HFFc6 (cell line): ENCODE results near the gene KAT2B. TPM values are rescaled to one million over a fixed set of nuclear protein-coding genes. Genes with fewer than 3 reads are reported as not detected.

ENCODE experiments used
- DNase-seq: peaks from one replicate; pipeline ENCODE4 v3.0.0-alpha.2; 2018
- H3K27ac Mint-ChIP-seq: 2 replicates; pipeline ENCODE4 v1.8.0; 2020; ENCODE audit warnings: mild to moderate bottlenecking, mixed read lengths
- H3K27me3 Mint-ChIP-seq: 2 replicates; pipeline ENCODE4 v1.8.0; 2021; ENCODE audit warnings: mild to moderate bottlenecking, moderate library complexity, mixed read lengths; ENCODE audit not compliant: insufficient read depth
- H3K36me3 Mint-ChIP-seq: 2 replicates; pipeline ENCODE4 v1.8.0; 2021; ENCODE audit warnings: low read depth, mixed read lengths
- H3K4me1 Mint-ChIP-seq: 2 replicates; pipeline ENCODE4 v1.8.0; 2020; ENCODE audit warnings: low read depth, mixed read lengths
- H3K4me3 Mint-ChIP-seq: 2 replicates; pipeline ENCODE4 v1.8.0; 2020; ENCODE audit warnings: mild to moderate bottlenecking, moderate library complexity, mixed read lengths
- H3K9me3 Mint-ChIP-seq: 2 replicates; pipeline ENCODE4 v1.8.0; 2020; ENCODE audit warnings: mild to moderate bottlenecking, mixed read lengths
- CTCF ChIP-seq: fragments of 200-600 bp; sonication (generic); IDR thresholded peaks from 2 replicates; pipeline ENCODE4 v1.5.0; 2021; ENCODE audit warnings: antibody characterized with exemption, mild to moderate bottlenecking
- total RNA-seq, 6 experiments: library from RNA; stranded (reverse); fragmentation: NEBNext Ultra II Directional; extraction: Animal tissue kit (Norgen Biotek cat#: 25700); gene quantifications; 2 replicates in 1 of 6; 3 replicates in 5 of 6; pipeline ENCODE4 v1.2.3, GENCODE V29; 2021

KAT2B gene
- total RNA-seq, 6 experiments from 2014 or later: 8.3 to 17.3 (median 12.5) TPM

GRCh38 chr3:20146301-20146700, 106.1 kb downstream of the KAT2B start:
- no peak for DNase-seq
- no peaks in the 10 kb centered on the region; the same call in 1 of the 2 replicates for H3K27me3 Mint-ChIP-seq

DNA sequence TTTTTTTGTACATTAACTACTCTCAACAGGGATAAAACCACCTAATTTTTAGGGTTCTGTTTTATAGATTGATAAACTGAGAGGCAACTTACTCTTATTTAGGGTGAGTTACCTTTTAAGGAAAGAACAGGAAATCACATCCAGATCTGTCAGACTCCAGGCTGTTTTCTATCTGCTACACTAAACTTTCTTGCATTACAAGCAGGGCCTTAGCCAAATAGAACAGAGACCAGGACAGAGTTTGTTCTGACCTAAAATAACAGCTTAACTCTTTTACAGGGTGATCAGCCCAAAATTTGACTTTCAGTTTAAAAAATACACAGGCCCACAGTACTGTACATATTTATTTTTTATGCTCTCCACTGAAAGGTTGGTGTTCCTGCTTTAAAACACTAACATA, 107.1 kb downstream of the KAT2B start:
- Mint-ChIP-seq H3K4me1 (no peaks in the 10 kb centered on the region), H3K36me3 (no peaks in the 10 kb centered on the region)

More at GRCh38 chr3:20146301-20146700, 106.1 kb downstream of the KAT2B start:
- no peak for TF ChIP-seq CTCF
- H3K4me1 Mint-ChIP-seq: no peaks in the 10 kb centered on the region
- H3K9me3 Mint-ChIP-seq: no peaks in the 10 kb centered on the region
- no peak overlapping the region for H3K27ac Mint-ChIP-seq
- no peaks in the 10 kb centered on the region for H3K36me3 Mint-ChIP-seq
- H3K4me3 Mint-ChIP-seq: no peak overlapping the region

DNA sequence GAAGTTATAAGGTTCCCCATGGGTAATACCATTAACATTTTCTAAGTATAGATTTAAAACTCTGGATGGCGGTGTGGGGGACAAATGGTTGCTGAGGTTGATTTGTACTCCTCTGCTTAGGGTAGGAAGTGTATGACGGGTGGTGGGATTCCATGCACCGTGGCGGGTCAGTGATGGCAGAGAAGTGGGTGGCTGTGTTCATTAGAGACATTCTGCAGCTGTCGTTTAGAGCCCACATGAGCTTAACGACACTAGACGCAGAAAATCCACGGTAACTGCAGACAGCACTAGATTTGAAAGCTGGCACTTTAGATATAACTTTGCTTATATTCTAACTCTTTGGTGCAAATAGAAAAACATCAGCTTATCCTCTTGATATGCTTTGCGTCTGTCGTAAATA, 108.2 kb downstream of the KAT2B start:
- H3K36me3 Mint-ChIP-seq: no peaks in the 10 kb centered on the region
- no peak overlapping the region for H3K4me3 Mint-ChIP-seq
- no peaks in the 10 kb centered on the region for H3K27me3 Mint-ChIP-seq
- DNase-seq: no peak
- no peaks in the 10 kb centered on the region for H3K4me1 Mint-ChIP-seq
- H3K27ac Mint-ChIP-seq: no peak overlapping the region
- TF ChIP-seq CTCF: no peak
- no peaks in the 10 kb centered on the region for H3K9me3 Mint-ChIP-seq

More for the DNA sequence above, 107.1 kb downstream of the KAT2B start:
- TF ChIP-seq CTCF: no peak
- Mint-ChIP-seq H3K9me3 (no peaks in the 10 kb centered on the region), H3K27ac (no peak overlapping the region; the same call in 1 of the 2 replicates), H3K4me3 (no peak overlapping the region), H3K27me3 (no peaks in the 10 kb centered on the region)
- DNase-seq: no peak

GRCh38 chr3:20154078-20154477, 113.8 kb downstream of the KAT2B start:
- no peak for TF ChIP-seq CTCF
- Mint-ChIP-seq H3K36me3 (no peaks in the 10 kb centered on the region), H3K27me3 (no peaks in the 10 kb centered on the region), H3K4me3 (no peak overlapping the region), H3K4me1 (no peaks in the 10 kb centered on the region), H3K9me3 (no peaks in the 10 kb centered on the region), H3K27ac (no peak overlapping the region)
- DNase-seq: no peak

- H3K4me3 Mint-ChIP-seq: no peak overlapping the region
- H3K9me3 Mint-ChIP-seq: no peaks in the 10 kb centered on the region
- no peaks in the 10 kb centered on the region for H3K4me1 Mint-ChIP-seq
- H3K36me3 Mint-ChIP-seq: no peaks in the 10 kb centered on the region
- no peak for DNase-seq
- no peak overlapping the region for H3K27ac Mint-ChIP-seq
- no peak for TF ChIP-seq CTCF
- H3K27me3 Mint-ChIP-seq: no peaks in the 10 kb centered on the region
Measured at GRCh38 chr3:20154928-20155327, 114.7 kb downstream of the KAT2B start.

DNA sequence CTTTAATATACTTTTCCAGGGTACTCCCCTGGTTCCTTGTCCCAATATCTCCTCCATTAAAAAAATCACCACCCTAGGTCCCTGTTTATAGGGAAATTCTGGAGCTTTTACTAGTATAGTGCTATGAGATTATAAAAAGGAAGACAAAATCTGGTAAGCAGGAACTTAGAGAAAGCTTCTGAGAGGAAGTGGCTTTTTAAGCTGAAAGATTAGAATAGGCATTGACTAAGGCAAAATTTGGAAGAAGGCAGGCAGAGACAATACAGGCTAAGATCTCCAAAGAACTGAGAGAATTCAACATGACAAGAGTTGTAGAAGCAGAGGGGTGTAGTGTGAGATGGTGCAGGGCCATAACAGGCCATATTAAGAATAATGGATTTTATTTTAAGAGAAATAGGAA, 120.0 kb downstream of the KAT2B start:
- H3K4me1 Mint-ChIP-seq: no peaks in the 10 kb centered on the region
- H3K9me3 Mint-ChIP-seq: no peaks in the 10 kb centered on the region
- no peak for TF ChIP-seq CTCF
- no peak overlapping the region for H3K27ac Mint-ChIP-seq
- H3K27me3 Mint-ChIP-seq: no peaks in the 10 kb centered on the region
- DNase-seq: no peak
- no peak overlapping the region for H3K4me3 Mint-ChIP-seq
- no peaks in the 10 kb centered on the region for H3K36me3 Mint-ChIP-seq
